ENCODE measurements around the gene PARS2. TPM values are rescaled to one million over a fixed set of nuclear protein-coding genes. Genes with fewer than 3 reads are reported as not detected.

PARS2 gene
- total RNA-seq, 1 donor from 2014 or later = 5.1 TPM

GRCh38 chr1:54741531-54741930 is 22.8 kb downstream of the PARS2 start:
- Histone ChIP-seq H3K27ac (replicated peaks) (no peak overlapping the region), H3K36me3 (peaks cover 72% of the 10 kb centered on the region), H3K4me1 (no peaks in the 10 kb centered on the region), H3K9me3 (replicated peaks) (no peaks in the 10 kb centered on the region), H3K27me3 (ENCODE audit: low read depth) (no peaks in the 10 kb centered on the region), H3K4me3 (no peak overlapping the region)
- TF ChIP-seq, protein P1, sequence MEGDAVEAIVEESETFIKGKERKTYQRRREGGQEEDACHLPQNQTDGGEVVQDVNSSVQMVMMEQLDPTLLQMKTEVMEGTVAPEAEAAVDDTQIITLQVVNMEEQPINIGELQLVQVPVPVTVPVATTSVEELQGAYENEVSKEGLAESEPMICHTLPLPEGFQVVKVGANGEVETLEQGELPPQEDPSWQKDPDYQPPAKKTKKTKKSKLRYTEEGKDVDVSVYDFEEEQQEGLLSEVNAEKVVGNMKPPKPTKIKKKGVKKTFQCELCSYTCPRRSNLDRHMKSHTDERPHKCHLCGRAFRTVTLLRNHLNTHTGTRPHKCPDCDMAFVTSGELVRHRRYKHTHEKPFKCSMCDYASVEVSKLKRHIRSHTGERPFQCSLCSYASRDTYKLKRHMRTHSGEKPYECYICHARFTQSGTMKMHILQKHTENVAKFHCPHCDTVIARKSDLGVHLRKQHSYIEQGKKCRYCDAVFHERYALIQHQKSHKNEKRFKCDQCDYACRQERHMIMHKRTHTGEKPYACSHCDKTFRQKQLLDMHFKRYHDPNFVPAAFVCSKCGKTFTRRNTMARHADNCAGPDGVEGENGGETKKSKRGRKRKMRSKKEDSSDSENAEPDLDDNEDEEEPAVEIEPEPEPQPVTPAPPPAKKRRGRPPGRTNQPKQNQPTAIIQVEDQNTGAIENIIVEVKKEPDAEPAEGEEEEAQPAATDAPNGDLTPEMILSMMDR (IDR thresholded peaks at IDR 0.05; ENCODE audit: borderline replicate concordance) = no peak
- intact Hi-C loops (cut with micrococcal nuclease) = no loop called here
- no peak for DNase-seq

- intact Hi-C loops (cut with micrococcal nuclease) = no loop called here
- Histone ChIP-seq H3K9me3 (replicated peaks) (no peaks in the 10 kb centered on the region), H3K36me3 (peaks cover 95% of the 10 kb centered on the region), H3K4me1 (no peaks in the 10 kb centered on the region), H3K4me3 (no peak overlapping the region), H3K27ac (replicated peaks) (no peak overlapping the region), H3K27me3 (ENCODE audit: low read depth) (no peaks in the 10 kb centered on the region)
- TF ChIP-seq, protein P1 (IDR thresholded peaks at IDR 0.05; ENCODE audit: borderline replicate concordance) = no peak
- DNase-seq = no peak
These were observed 26.1 kb downstream of the PARS2 start for GRCh38 chr1:54738244-54738643.

DNA sequence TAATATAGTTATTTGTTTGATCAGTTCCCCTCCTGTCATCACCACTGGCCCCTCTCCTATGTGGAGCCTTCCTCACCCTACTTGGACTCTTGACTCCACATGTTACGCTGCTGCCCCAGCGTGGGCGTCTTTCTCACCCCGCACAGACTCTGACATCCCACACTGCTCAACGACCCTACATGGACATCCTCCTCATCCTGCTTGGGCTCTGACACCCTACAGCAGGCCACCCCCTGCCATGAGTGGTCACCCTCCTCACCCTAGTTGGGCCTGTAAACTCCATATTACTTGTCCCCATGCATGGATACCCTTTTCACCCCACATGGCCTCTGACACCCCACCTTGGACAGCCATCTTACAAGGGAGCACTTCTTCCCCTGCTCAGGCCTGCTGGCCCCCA is 27.6 kb downstream of the PARS2 start:
- DNase-seq = no peak
- Histone ChIP-seq H3K9me3 (replicated peaks) (no peaks in the 10 kb centered on the region), H3K4me3 (no peak overlapping the region), H3K4me1 (no peaks in the 10 kb centered on the region), H3K36me3 (peaks cover 95% of the 10 kb centered on the region), H3K27ac (replicated peaks) (no peak overlapping the region), H3K27me3 (ENCODE audit: low read depth) (no peaks in the 10 kb centered on the region)
- TF ChIP-seq, protein P1 (IDR thresholded peaks at IDR 0.05; ENCODE audit: borderline replicate concordance) = no peak
- intact Hi-C loops (cut with micrococcal nuclease) = no loop called here

GRCh38 chr1:54728027-54728426 is 36.3 kb downstream of the PARS2 start:
- Histone ChIP-seq H3K36me3 (peaks cover 100% of the 10 kb centered on the region), H3K27me3 (ENCODE audit: low read depth) (no peaks in the 10 kb centered on the region), H3K9me3 (replicated peaks) (no peaks in the 10 kb centered on the region), H3K4me3 (no peak overlapping the region), H3K27ac (replicated peaks) (no peak overlapping the region), H3K4me1 (no peaks in the 10 kb centered on the region)
- TF ChIP-seq, protein P1 (IDR thresholded peaks at IDR 0.05; ENCODE audit: borderline replicate concordance) = no peak
- DNase-seq = no peak
- intact Hi-C loops (cut with micrococcal nuclease) = no loop called here

GRCh38 chr1:54724771-54725170 is 39.6 kb downstream of the PARS2 start:
- H3K36me3 ChIP-seq = peaks cover 99% of the 10 kb centered on the region

More at GRCh38 chr1:54724771-54725170, 39.6 kb downstream of the PARS2 start:
- TF ChIP-seq, protein P1 (IDR thresholded peaks at IDR 0.05; ENCODE audit: borderline replicate concordance) = no peak
- Histone ChIP-seq H3K27me3 (ENCODE audit: low read depth) (no peaks in the 10 kb centered on the region), H3K4me1 (no peaks in the 10 kb centered on the region), H3K9me3 (replicated peaks) (no peaks in the 10 kb centered on the region), H3K27ac (replicated peaks) (no peak overlapping the region), H3K4me3 (no peak overlapping the region)
- intact Hi-C loops (cut with micrococcal nuclease) = no loop called here
- DNase-seq = no peak
